ENCODE measurements around the gene MDM1. TPM values are rescaled to one million over a fixed set of nuclear protein-coding genes. Genes with fewer than 3 reads are reported as not detected.

Gene MDM1
- total RNA-seq, 3 donors from 2014 or later (not counting 1 experiment from before 2014, with no cell fraction given), result 21.3 to 36.2 (median 26.5) TPM

- no peaks in the 10 kb centered on the region for H3K4me1 ChIP-seq (ENCODE audit: control insufficient read depth, insufficient read depth, low read length)
- H3K27me3 ChIP-seq (ENCODE audit: control insufficient read depth, insufficient read depth, low read length), result no peaks in the 10 kb centered on the region
- H3K4me3 Mint-ChIP-seq, result no peak overlapping the region
- H3K4me1 Mint-ChIP-seq, result no peaks in the 10 kb centered on the region
- TF ChIP-seq, protein P1, sequence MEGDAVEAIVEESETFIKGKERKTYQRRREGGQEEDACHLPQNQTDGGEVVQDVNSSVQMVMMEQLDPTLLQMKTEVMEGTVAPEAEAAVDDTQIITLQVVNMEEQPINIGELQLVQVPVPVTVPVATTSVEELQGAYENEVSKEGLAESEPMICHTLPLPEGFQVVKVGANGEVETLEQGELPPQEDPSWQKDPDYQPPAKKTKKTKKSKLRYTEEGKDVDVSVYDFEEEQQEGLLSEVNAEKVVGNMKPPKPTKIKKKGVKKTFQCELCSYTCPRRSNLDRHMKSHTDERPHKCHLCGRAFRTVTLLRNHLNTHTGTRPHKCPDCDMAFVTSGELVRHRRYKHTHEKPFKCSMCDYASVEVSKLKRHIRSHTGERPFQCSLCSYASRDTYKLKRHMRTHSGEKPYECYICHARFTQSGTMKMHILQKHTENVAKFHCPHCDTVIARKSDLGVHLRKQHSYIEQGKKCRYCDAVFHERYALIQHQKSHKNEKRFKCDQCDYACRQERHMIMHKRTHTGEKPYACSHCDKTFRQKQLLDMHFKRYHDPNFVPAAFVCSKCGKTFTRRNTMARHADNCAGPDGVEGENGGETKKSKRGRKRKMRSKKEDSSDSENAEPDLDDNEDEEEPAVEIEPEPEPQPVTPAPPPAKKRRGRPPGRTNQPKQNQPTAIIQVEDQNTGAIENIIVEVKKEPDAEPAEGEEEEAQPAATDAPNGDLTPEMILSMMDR (IDR thresholded peaks at IDR 0.05), result no peak
- H3K4me3 ChIP-seq (ENCODE audit: low read length), result no peak overlapping the region
- no peaks in the 10 kb centered on the region for H3K36me3 ChIP-seq (ENCODE audit: control insufficient read depth, insufficient read depth, low read length)
- H3K27me3 Mint-ChIP-seq (ENCODE audit: low read depth in 2 of 2), result peaks cover 0 to 10% of the 10 kb centered on the region in 2 donors
- no peaks in the 10 kb centered on the region for H3K9me3 Mint-ChIP-seq
- DNase-seq (no peak), ATAC-seq (no peak)
- intact Hi-C loops (cut with micrococcal nuclease), result no loop called here
- no peak overlapping the region for H3K27ac ChIP-seq (ENCODE audit: low read length)
- no peak overlapping the region for H3K27ac Mint-ChIP-seq
- H3K9me3 ChIP-seq (ENCODE audit: control insufficient read depth, insufficient read depth, low read length), result no peaks in the 10 kb centered on the region
- H3K36me3 Mint-ChIP-seq, result no peaks in the 10 kb centered on the region
Measured at GRCh38 chr12:68268967-68269366, 63.2 kb downstream of the MDM1 start.

- intact Hi-C loops (cut with micrococcal nuclease), result no loop called here
- TF ChIP-seq, protein P1 (IDR thresholded peaks at IDR 0.05), result no peak
- no peak overlapping the region for H3K4me3 ChIP-seq (ENCODE audit: low read length)
- no peaks in the 10 kb centered on the region for H3K36me3 ChIP-seq (ENCODE audit: control insufficient read depth, insufficient read depth, low read length)
- peaks cover 6 to 18% of the 10 kb centered on the region in 2 donors for H3K27me3 Mint-ChIP-seq (ENCODE audit: low read depth in 2 of 2)
- DNase-seq (no peak), ATAC-seq (no peak)
- H3K9me3 Mint-ChIP-seq, result no peaks in the 10 kb centered on the region
- no peaks in the 10 kb centered on the region for H3K27me3 ChIP-seq (ENCODE audit: control insufficient read depth, insufficient read depth, low read length)
- no peaks in the 10 kb centered on the region for H3K9me3 ChIP-seq (ENCODE audit: control insufficient read depth, insufficient read depth, low read length)
- no peaks in the 10 kb centered on the region for H3K4me1 Mint-ChIP-seq
- H3K4me1 ChIP-seq (ENCODE audit: control insufficient read depth, insufficient read depth, low read length), result no peaks in the 10 kb centered on the region
- no peak overlapping the region for H3K27ac Mint-ChIP-seq
- H3K27ac ChIP-seq (ENCODE audit: low read length), result no peak overlapping the region
- no peak overlapping the region for H3K4me3 Mint-ChIP-seq
- no peaks in the 10 kb centered on the region for H3K36me3 Mint-ChIP-seq
- WGBS (ENCODE audit: insufficient coverage), result 74% methylated on average over 6 of the region's 6 CpGs
Measured at GRCh38 chr12:68267892-68268396, 64.2 kb downstream of the MDM1 start.

GRCh38 chr12:68264857-68265256, 67.3 kb downstream of the MDM1 start:
- no peak for DNase-seq
- Histone ChIP-seq H3K4me3 (ENCODE audit: low read length) (no peak overlapping the region), H3K27me3 (ENCODE audit: control insufficient read depth, insufficient read depth, low read length) (peaks cover 5% of the 10 kb centered on the region), H3K27ac (ENCODE audit: low read length) (no peak overlapping the region), H3K4me1 (ENCODE audit: control insufficient read depth, insufficient read depth, low read length) (no peaks in the 10 kb centered on the region), H3K9me3 (ENCODE audit: control insufficient read depth, insufficient read depth, low read length) (no peaks in the 10 kb centered on the region), H3K36me3 (ENCODE audit: control insufficient read depth, insufficient read depth, low read length) (no peaks in the 10 kb centered on the region)
- no peak overlapping the region for H3K27ac Mint-ChIP-seq
- H3K36me3 Mint-ChIP-seq, result no peaks in the 10 kb centered on the region
- WGBS (ENCODE audit: insufficient coverage), result 100% methylated on average over 1 of the region's 2 CpGs
- ATAC-seq, result no peak
- no peak overlapping the region for H3K4me3 Mint-ChIP-seq
- peaks cover 0 to under 1% of the 10 kb centered on the region in 2 donors for H3K4me1 Mint-ChIP-seq
- peaks cover 9 to 41% of the 10 kb centered on the region in 2 donors for H3K27me3 Mint-ChIP-seq (ENCODE audit: low read depth in 2 of 2)
- no peaks in the 10 kb centered on the region for H3K9me3 Mint-ChIP-seq
- intact Hi-C loops (cut with micrococcal nuclease), result no loop called here
- TF ChIP-seq, protein P1 (IDR thresholded peaks at IDR 0.05), result no peak

DNA sequence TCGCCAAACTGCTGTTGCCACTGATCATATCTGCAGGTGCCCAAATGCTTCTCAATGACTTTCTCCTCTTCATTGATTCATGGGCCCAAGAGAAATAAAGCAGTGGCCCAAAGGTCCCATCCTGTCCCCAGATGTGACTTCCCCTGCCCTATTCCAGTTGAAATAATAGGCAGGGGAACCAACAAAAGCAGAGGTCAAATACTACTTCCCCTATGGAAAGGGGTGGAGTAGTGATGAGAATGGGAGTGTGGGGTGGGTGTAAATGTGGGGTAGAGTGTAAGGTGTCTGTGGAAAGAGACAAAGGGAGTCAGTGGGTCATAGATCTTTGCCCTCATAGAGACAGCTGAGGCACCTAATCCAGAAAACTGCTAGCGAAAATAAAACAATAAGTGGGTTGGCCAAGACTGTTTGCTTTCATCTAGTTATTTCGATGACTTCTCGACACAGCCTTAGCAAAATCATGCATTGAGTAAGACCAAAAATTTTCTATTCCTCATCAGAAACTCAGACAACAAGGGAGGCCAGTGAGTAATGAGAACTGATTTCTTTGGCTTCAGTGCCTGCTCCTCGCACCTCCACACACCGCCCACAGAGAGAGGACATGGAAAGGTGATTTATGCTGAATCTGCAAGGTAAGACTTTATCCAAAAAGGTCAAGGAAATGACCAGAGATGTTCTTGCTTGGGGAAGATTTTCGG, 67.9 kb downstream of the MDM1 start:
- no peak overlapping the region for H3K4me3 Mint-ChIP-seq
- Histone ChIP-seq H3K4me1 (ENCODE audit: control insufficient read depth, insufficient read depth, low read length) (no peaks in the 10 kb centered on the region), H3K36me3 (ENCODE audit: control insufficient read depth, insufficient read depth, low read length) (no peaks in the 10 kb centered on the region), H3K27ac (ENCODE audit: low read length) (no peak overlapping the region), H3K9me3 (ENCODE audit: control insufficient read depth, insufficient read depth, low read length) (no peaks in the 10 kb centered on the region), H3K4me3 (ENCODE audit: low read length) (no peak overlapping the region), H3K27me3 (ENCODE audit: control insufficient read depth, insufficient read depth, low read length) (peaks cover 5% of the 10 kb centered on the region)
- H3K4me1 Mint-ChIP-seq, result peaks cover 5 to 6% of the 10 kb centered on the region in 2 donors
- intact Hi-C loops (cut with micrococcal nuclease), result no loop called here
- no peaks in the 10 kb centered on the region for H3K9me3 Mint-ChIP-seq
- DNase-seq, result no peak
- TF ChIP-seq, protein P1 (IDR thresholded peaks at IDR 0.05), result no peak
- no peaks in the 10 kb centered on the region for H3K36me3 Mint-ChIP-seq
- H3K27ac Mint-ChIP-seq, result no peak overlapping the region
- peaks cover 9 to 41% of the 10 kb centered on the region in 2 donors for H3K27me3 Mint-ChIP-seq (ENCODE audit: low read depth in 2 of 2)
- WGBS (ENCODE audit: insufficient coverage), result 91% methylated on average over 4 of the region's 7 CpGs
- no peak for ATAC-seq

Measured in natural killer cell (primary cell).